Keratinocyte (primary cell): ENCODE results near the gene ZNF423.

Experiments
- EZH2 ChIP-seq: IDR thresholded peaks from one replicate; pipeline ENCODE4 v1.6.1; 2012; ENCODE audit warnings: inconsistent platforms, mild to moderate bottlenecking, low read length, moderate library complexity
- TF ChIP-seq, protein P1 (sequence below), 3 experiments: IDR thresholded peaks in 1 of 3; conservative IDR thresholded peaks in 1 of 3; optimal IDR thresholded peaks in 1 of 3; 2 replicates in 2 of 3; 3 replicates in 1 of 3; pipeline versions ENCODE3 to v1.5.1; 2011; ENCODE audit warnings: low read length in 3 of 3, mild to moderate bottlenecking in 3 of 3, moderate library complexity in 2 of 3, control low read depth in 1 of 3, inconsistent platforms in 1 of 3; ENCODE audit not compliant: insufficient read depth in 2 of 3; ENCODE audit errors: extremely low read depth in 1 of 3

DNA sequence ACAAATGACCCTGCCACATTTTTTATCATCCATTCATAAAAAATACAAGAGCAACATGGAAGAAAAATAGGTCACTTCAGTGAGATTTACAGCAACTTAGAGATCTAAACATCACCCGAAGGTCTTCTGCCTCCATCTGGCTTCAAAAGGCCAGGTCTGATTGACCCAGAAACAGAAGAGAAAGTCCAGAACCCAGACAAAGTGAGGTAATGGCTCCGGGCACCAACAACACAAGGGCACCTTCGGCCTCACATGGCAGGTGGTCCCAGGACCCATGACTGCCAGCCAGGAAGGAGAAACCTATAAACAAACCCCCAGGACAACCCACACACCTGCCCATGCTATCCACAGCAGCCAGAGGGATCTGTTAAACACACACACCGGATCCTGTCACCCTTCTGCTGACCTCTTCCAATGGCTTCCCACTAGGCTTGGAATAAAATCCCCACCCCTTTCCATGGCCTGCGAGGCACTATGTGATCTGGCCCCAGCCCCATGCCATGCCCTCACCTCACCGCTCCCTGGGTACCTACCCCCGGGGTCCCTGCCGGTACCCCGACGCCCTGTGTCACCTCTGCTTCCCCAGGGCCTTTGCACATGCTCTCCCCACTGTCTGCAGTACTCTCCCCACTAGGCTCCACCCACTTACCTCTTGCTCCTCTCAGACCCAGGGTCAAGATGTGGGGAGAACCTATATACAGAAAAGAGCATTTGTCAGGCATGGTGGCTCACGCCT is 149.1 kb downstream of the ZNF423 start:
- TF ChIP-seq, protein P1, sequence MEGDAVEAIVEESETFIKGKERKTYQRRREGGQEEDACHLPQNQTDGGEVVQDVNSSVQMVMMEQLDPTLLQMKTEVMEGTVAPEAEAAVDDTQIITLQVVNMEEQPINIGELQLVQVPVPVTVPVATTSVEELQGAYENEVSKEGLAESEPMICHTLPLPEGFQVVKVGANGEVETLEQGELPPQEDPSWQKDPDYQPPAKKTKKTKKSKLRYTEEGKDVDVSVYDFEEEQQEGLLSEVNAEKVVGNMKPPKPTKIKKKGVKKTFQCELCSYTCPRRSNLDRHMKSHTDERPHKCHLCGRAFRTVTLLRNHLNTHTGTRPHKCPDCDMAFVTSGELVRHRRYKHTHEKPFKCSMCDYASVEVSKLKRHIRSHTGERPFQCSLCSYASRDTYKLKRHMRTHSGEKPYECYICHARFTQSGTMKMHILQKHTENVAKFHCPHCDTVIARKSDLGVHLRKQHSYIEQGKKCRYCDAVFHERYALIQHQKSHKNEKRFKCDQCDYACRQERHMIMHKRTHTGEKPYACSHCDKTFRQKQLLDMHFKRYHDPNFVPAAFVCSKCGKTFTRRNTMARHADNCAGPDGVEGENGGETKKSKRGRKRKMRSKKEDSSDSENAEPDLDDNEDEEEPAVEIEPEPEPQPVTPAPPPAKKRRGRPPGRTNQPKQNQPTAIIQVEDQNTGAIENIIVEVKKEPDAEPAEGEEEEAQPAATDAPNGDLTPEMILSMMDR (optimal IDR thresholded peaks at IDR 0.05 in 1 of 3, IDR thresholded peaks at IDR 0.05 in 1 of 3, conservative IDR thresholded peaks at IDR 0.05 in 1 of 3; ENCODE audit: extremely low read depth in 1 of 3, insufficient read depth in 2 of 3, low read length in 3 of 3) = no peak
- TF ChIP-seq EZH2 = no peak
